Spleen (tissue), 7 donors: ENCODE results near the gene LRRTM4.

Experiments used
- POLR2A ChIP-seq, 3 donors: fragments of 450-650 bp; IDR thresholded peaks; one replicate each; pipeline ENCODE4 v1.5.1; 2017; ENCODE audit warnings: antibody characterized with exemption in 3 of 3, mild to moderate bottlenecking in 1 of 3
- TF ChIP-seq, protein P1 (sequence below), 11 experiments: fragments of 200-600 bp in 7 of 11; fragments of 450-650 bp in 4 of 11; sonication (generic) in 4 of 11; IDR thresholded peaks in 8 of 11; conservative IDR thresholded peaks in 3 of 11; 1 replicate in 7 of 11; 2 replicates in 4 of 11; pipeline versions ENCODE4 v1.4.0 to v1.8.0; 2016 to 2021; ENCODE audit warnings: antibody characterized with exemption in 11 of 11, inconsistent platforms in 4 of 11, mild to moderate bottlenecking in 1 of 11
- donor health status: DM: no; HTN: no; CAD: no; lungs with moderate emphysema.
- donor health status: DM: no; HTN: no; CAD: no.
- donor health status: DM: no; HTN: no; CAD: no.

DNA sequence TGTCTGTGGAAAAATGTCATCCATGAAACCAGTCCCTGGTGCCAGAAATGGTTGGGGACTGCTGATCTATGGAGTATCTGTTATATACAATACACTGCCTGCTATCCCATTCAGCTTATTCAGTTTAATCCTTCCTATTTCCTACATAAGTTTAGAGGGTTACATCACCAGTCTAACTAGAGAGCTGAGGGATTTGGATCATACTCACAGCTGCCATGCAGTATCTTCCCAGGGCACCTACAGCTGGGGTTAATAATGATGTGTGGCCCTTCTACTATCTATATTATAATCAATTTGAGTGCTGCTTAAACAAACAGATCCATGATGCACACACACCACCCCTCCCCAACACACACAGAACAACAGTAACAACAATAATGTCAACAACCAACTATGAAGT is 524.0 kb downstream of the LRRTM4 start:
- TF ChIP-seq, protein P1, sequence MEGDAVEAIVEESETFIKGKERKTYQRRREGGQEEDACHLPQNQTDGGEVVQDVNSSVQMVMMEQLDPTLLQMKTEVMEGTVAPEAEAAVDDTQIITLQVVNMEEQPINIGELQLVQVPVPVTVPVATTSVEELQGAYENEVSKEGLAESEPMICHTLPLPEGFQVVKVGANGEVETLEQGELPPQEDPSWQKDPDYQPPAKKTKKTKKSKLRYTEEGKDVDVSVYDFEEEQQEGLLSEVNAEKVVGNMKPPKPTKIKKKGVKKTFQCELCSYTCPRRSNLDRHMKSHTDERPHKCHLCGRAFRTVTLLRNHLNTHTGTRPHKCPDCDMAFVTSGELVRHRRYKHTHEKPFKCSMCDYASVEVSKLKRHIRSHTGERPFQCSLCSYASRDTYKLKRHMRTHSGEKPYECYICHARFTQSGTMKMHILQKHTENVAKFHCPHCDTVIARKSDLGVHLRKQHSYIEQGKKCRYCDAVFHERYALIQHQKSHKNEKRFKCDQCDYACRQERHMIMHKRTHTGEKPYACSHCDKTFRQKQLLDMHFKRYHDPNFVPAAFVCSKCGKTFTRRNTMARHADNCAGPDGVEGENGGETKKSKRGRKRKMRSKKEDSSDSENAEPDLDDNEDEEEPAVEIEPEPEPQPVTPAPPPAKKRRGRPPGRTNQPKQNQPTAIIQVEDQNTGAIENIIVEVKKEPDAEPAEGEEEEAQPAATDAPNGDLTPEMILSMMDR (IDR thresholded peaks at IDR 0.05 in 8 of 11, conservative IDR thresholded peaks at IDR 0.05 in 3 of 11) = no peak
- TF ChIP-seq POLR2A (IDR thresholded peaks at IDR 0.05) = no peak
